NK-92 (cell line): Measurements from ENCODE around the gene MYLK4.

Experiments used
- DNase-seq: peaks from one replicate; lab custom pipeline; 2025; ENCODE audit not compliant: unreplicated experiment; lab: John Stamatoyannopoulos, UW

MYLK4 gene

DNA sequence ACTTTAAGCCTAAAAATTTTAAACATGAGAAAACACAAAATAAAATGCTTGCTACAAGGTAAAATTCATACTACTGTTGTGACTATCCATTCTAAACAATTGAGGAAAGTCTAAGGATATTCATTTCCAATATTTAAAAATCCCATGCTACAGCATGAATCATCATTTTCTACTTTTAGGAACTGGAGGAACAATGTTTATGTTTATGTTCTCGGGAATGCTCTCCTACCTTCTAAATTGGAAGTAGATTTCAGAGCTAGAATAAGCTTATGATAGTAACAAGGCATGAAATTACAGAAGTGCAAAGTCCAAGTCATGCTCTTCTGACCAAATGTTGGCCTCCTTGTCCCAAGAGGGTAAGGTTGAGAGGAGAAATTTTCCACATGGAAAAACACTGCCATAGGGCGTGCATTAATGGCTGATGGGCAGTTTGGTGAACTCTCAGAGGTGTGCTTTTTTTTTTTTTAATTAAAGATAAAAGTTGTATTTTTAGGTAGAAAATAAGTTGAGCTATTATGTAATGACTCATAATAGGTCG lies 6.0 kb upstream of the MYLK4 start:
- DNase-seq: no peak

DNA sequence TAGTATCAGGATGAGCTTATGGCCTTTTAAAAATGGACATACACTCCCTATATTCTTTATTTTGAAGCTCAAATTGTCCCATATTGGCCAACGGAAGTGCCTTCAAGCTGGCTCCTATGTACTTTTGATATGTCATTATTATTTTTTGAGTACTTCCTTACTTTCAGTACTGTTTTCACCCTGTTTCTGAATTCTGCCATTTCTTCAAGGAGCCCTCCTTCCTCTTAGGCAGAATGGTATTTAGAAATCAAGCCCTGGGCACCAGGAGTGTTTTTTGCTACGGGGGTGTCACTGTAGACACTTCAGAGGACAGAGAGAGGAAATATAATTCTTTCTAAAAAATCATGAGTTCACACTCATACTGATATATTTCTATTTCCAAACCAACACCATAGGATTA lies 5.5 kb upstream of the MYLK4 start:
- no peak for DNase-seq

DNA sequence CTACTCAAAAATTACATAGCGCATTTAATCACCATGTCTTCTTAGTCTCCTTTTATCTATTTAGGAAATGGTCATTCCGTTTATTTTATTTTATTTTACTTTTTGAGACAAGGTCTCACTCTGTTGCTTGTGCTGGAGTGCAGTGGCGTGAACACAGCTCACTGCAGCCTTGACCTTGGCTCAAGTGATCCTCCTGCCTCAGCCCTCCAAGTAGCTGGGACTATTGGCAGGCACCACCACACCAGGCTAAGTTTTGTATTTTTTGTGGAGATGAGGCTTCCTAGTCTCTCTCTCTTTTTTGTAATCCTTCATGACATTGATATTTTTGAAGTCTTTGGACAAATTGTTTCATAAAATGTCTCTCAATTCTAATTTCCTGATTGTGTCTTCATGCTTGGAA lies 4.7 kb upstream of the MYLK4 start:
- DNase-seq: no peak

DNA sequence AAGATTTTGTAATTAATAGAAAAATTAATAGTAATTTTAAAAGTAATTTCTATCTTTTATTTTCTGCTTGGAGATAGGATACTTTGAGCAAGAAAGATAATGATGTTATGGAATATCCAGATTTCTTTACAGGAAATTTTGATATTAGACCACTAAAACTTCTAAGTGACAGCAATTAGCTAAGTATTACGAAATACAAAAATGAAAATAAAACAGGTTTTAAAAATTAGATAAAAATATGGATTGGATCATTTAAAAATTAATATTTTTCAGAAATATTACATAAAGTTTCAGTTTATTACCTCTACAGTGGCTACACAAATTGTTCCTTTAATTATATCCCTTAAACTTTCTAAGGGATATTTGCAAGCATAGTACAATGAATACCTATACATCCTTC lies 4.2 kb upstream of the MYLK4 start:
- no peak for DNase-seq

DNA sequence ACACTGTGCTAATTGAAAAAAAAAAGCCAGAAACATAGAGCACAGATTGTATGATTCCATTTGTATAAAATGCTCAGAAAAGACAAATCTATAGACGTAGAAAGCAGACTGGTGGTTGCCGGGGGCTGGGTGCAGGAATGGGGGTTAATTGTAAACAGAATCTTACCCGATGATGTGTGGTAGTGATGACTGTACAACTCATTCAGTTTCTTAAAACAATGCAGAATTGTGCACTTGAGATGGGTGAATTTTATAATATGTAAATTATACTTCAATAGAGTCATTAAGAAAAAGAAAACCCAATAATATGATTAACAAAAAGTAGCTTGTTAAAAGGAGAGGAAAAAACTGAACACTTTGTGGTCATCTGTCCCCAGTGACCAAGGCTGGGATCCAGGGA lies 3.7 kb upstream of the MYLK4 start:
- DNase-seq: no peak

DNA sequence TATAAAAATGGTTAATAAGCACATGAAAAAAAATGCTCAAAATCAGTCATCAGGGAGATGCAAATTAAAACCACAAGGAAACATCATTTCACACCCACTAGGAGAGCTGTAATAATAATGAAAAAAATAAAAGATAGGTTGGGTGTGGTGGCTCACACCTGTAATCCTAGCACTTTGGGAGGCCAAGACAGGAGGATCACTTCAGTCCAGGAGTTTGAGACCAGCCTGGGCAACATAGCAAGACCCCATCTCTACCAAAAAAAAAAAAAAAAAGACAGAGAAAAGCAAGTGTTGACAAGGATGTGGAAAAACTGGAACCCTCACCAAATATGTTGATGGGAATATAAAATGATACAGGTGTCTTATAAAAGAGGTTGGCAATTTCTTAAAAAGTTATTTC lies 3.0 kb upstream of the MYLK4 start:
- DNase-seq: no peak

DNA sequence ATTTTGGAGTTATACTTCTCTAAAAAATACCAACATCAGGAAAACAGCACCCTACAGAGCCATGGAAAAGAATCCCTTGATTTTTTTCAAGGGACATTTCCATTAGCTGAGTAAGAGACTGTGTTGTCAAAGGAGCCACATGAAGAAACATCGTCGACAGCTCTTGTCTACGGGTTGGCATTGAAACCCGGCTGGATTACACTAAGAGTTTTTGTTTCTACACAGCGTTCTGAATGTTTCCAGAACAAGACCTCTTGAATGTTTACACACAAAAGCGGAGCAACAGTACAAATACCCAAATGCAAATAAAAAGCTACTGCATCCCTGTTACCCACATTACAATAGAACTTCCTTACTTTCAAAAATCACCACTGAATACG lies 2.4 kb upstream of the MYLK4 start:
- no peak for DNase-seq

DNA sequence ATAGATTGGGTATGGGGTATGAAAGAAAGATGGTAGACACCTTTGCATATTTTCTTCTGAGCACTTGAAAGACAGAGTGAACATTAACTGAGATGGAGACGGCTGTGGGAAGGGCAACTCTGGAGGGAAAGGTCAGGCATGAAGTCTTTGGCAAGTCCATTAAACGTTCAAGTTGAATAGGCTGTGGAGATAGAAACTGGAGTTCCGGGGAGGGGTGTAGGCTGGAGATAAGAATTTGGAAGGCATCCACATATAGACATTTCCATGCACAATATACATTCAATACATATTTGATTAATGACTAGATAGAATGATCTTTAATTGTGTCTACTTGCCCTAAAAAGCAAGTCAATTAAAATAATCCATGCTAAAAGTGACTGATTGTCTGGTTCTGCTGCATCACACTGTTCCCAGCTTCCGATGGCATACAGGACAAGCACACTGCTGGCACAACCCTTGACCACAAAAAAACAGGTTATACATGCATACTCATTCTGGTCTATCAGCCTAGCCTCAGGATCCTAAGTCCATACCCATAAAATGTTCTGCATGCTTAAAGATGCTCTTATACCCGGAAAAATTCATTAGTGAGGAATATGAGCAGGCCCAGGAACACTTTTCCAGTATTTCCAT lies 1.9 kb upstream of the MYLK4 start:
- no peak for DNase-seq

DNA sequence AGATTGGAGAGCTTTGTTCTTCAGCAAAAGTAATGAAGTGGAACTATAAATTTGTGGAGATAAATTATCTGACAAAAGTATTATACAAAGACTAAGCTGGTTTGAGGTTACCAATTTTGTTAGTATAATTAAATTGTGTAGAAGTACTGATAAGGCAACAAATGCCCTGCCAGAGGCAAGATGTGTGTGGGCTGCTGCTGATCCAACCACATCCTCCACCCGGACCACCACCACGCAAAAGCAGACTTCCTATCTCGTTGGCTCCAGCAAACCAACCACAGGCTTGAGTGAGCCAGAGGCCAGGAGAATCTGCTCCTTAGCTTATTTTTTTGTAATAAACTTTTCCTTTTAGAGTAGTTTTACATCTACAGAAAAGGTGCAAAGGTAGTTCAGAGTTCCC lies 1.1 kb upstream of the MYLK4 start:
- no peak for DNase-seq

DNA sequence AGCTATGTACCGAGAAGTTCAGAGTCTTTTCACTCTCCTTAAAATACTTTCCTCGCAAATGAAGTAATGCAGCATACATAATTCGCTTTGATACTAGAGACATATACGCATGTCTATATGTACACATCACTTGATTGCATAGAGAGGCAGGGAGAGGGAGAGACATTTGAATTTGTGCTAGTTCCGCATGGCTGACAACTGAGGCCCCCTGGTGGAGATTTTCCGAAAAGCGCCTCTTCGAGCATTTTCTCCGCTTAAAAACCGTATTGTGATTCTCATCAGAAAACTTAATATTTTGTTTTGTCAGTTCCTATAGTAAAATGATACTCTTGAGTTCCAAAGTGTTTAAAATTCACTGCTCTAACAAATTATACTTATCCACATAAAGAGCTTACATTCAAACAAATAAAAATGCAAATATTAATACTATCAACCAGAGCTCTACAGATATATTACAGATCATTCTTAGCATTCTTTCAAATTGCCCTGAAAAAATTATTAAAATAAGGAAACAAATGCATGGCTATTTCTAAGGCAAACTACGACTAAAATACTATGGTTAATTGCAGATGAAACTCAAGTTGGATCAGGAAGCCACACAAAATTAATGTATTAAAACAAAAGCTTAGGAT lies 637 bp downstream of the MYLK4 start:
- DNase-seq: no peak

DNA sequence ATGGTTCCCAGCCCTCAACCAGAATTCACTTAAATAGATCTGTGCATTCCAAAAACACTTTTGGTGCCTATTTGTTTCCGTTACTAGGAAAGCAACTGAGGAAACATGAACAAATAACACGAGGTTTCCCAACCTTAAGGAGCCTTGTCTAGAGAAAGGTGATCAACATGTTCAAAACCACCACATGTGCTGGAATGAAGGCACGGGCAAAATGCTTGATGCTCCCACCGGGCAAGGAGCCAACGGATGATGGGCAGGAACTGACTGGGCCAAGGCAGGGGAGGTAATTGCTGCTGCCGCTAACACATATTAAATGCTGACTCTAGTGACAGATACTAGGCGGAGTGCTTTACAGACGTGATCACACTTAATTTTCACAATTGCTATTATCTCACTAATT lies 2.5 kb downstream of the MYLK4 start:
- no peak for DNase-seq

DNA sequence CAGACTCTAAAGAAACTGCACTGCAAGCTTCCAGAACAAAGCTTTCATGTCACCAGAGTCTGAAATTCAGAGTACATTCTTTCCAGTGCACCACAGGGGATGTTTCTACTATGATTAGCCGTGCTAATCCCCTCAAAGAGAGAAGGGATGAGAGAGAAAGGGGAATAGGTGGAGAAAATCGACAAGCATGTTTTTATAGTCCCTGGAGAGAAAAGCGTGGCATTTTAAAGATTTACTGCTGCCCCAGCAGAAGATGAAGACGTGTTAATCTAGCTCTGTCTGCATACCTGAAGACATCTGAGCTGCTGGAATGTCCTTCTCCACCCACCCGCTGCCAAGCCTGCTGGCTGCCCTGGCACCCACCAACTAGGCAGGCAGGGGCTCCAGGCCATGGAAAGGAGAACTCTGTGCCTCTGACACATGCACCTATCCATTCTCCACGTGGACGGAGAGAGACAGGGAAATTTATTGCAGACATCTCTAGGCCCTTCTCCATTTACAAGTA lies 4.1 kb downstream of the MYLK4 start:
- no peak for DNase-seq

DNA sequence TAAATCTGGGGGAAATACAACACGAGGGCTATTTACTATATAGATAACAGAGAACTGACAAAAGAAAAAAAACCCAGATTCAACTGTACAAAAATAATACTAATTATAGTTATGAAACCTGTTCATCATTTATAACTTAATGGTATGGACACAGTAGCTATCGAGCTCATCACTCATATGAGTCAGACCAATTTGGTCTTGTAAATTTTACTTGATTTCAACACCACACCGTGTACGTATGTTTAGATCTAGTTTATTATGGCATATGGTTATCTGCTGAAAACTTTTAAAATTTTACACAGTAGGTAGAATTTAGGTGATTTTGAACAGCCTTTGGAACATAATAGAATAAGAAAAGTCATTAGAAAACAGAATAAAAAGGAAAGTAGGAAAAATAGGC lies 5.5 kb downstream of the MYLK4 start:
- no peak for DNase-seq

DNA sequence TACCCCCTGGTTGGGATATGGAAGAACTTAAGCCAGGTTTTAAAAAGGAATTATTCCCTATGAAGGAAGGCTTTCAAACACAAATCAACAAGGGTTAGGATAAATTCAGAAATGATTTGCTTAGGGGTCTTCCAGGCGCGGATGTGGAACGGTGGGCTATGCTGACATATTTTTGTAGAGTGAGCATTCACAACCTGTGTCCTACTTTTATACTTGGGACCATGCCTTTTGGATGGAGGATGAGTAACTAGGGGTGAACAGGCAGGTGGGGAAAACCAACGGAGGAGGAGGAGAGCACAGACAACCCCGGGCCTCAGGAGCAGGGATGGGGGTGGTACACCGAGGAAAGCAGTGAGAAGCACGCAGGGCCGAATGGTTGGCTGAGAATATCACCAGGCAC lies 5.9 kb downstream of the MYLK4 start:
- no peak for DNase-seq

DNA sequence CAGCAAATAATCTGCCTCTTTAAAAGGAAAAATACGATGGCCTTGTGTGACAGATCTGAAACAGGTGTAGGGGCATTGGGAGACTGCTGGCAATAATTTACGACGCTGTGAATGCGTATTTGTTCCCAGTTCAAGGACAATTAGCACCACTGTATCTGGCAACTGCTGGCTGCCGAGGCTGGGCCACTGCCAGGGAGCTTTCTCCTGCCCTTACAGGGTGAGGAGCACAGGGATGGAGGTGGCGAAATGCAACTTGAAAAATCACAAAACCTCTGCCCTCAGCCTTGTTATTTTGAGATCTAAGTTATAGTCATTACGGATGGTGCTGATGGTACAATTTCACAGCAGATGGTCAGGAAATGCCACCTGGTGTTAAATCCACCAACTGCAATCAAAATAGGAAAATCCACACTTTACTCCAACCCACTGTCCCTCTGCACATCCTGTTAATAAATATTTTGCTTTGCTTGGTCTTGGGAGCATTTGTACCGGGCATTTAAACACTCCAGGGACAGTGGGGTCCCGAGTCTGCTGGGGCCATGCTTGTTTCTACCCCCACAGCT lies 6.4 kb downstream of the MYLK4 start:
- DNase-seq: no peak

DNA sequence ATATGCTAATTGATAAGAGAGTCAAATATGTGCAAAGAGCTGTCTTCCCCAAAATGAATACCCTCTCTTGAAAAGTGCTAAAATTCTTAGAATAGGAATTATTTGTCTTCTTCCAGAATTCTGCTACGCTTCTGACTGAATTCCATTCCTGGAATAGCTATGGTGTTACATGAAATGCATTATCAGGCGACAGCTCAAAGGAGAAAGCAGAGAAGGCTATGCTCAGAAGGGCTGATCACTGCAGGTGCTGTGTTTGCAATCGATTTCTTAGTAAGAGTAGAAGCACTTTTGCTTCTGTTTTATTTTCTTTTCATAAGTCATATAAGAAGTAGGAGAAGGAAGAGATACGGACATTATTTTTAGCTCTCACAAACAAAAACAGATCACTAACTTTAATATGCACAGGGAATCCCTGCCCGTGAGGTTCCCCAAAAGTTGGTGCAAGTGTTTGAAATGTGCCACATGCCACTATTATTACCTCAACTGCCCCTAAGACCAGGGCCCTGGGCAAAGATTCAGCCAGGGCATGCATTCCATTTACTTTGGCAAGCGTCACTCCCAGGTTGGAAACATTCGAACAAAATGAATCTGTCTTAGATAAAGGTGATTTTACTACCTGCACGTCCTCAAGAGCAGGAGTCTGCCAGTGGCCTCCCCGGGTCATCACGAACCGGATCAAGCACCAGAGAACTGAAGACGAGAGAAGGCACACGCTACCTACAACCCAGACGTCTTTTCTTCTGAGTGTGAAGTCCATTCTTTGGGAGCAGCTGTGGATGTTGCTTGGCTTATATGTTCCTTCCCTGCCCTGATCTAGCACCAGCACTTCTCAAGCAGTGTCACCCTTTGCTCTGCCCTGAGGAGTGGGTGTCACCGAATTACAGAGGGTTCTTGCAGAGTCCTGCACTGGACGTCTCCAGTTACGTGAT lies 7.2 kb downstream of the MYLK4 start:
- DNase-seq: no peak

DNA sequence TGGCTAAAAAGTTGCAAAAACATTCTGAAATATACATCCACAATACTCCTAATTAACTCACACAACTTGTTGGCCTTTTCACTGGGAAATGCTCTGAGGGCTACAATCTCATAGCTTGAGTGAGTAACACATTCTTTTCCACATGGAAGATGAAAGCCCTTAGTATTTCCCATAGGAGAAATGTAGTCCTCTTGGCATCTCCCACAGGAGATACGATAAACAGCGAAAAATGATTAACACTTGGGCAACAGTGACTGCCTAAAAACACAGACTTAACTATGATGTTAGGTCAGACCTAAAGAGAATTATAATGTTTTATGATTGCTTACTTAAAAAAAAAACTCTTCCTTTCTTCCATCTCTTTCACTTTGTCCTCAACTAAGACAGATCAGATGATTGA lies 9.0 kb downstream of the MYLK4 start:
- DNase-seq: no peak

DNA sequence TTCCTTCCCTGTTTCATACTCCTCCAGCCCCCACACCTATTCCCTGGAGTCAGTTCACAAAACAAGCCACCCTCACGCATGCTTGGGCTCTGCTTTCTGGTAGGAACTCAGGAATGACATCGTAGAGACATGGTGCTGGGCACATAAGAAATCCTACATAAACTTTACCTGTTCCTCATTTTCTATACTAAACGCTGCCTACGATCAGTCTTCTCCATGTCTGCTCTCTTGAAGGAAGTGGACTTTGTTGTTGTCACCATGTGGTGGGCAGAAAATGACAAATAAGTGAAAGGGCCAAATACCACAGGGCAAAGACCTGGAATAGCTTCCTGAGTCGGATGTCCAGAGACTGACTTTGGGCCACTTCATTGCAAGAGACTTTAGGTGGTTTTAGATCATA lies 10.1 kb downstream of the MYLK4 start:
- DNase-seq: no peak

DNA sequence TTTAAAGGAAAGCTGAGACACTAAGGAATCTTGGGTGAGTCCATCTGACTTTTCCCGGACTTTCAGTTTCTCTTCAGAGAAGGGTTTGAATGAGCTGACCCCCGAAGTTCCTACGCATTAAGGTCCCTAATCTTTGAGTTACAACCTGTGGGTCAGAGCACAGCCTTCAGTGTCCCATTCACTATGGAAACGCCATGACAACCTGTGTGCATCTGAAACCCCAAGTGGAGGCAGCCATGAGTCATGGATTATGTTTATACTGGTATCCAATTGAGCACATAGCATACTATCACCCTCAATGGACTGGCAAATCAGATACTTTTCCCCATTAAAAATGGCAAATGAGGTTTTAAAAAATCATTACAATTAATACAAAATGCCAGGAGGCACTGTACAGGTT lies 11.4 kb downstream of the MYLK4 start:
- no peak for DNase-seq

DNA sequence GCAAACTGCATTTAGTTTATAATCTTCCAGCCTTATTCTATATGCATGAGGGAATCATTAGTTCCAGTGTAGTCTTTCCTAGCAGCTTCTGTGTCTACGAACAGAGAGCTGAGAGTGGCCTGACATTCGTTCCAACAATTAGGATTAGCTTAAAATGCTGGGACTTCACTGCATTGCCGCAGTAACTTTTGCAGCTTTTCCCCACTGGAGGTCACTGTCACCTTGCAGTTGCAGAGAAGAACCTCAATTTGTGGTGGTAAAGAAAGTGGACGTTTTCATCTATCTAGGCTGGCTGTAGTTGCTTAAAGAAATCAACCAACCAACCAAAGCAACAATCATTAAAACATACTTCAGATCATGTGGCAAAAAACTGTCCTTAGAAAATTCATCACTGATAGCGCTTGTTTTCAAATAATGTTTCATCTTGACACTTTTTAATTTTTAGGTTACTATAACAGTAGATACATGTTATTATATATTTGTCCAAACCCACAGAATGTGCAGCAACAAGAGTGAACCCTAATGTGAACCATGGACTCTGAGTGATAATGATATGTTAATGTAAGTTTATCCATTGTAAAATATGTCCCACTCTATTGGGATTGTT lies 12.2 kb downstream of the MYLK4 start:
- DNase-seq: no peak

DNA sequence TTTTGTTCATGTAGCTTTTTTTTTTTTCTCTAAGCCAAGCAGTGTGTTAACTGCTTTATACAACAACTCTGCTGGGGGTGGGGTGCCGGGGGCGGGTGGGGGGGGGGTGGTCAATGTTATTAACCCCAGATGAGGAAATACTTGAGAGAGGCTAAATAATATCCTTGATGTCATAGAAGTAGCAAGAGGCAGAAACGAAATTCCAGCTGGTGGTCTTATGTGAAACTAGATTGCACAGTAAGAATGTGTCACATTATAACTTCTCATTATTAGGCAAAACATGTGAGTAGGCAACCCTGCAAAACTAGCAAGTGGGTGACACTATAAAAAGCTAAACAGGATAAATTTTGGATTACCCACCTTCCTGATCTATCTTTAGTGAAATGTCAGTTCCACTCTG lies 12.8 kb downstream of the MYLK4 start:
- no peak for DNase-seq
